Amniotic epithelial cell (primary cell): ENCODE results near the gene FFAR2.

ENCODE experiments used
- DNase-seq: peaks from one replicate; pipeline ENCODE4 v3.0.0-alpha.2; 2010; ENCODE audit warnings: low read depth

The FFAR2 gene

DNA sequence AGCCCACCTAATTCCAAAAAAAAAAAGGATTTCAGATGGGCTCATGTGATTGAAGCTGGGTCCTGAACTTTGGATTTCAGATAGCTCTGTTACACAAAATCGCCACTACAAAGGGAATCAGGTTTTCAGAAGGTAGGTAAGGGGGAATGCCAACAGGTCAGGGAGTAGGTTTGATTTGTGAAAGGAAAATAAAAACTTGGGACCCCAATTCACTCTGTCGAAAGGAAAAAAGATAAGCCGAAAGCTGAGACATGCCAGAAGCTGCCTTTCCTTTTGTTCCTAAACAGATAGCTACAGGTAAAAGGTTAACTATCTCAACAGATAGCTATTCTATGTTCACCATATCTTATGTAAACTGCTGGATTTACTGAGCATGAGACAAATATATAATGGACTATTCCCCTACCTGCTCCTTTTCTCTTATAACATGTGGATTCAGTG is 38.2 kb downstream of the FFAR2 start:
- DNase-seq: no peak

DNA sequence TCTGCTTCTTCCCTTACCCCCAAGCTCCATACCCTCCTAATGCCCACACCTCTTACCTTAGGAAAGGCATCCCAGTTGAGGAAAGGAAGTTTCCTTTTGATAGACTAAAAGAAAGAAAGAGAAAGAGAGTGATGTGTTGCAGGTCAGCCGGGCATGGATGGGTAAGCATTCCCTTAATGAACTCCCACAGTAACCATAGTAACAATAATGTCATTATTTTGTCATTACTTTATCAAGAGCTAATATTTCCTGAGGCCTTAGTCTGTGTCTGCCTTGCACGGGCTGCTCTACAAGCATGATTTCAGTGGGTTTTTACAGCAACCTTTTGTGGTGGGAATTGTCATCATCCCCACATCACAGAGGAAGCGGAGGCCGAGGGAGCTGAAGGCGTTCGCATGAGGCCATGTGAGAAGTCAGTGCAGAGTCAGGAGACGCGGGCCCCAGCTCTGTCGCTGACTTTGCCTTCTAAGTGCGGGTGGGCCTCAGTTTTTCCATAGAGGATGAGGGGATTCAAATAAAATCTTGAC is 39.7 kb downstream of the FFAR2 start:
- no peak for DNase-seq

DNA sequence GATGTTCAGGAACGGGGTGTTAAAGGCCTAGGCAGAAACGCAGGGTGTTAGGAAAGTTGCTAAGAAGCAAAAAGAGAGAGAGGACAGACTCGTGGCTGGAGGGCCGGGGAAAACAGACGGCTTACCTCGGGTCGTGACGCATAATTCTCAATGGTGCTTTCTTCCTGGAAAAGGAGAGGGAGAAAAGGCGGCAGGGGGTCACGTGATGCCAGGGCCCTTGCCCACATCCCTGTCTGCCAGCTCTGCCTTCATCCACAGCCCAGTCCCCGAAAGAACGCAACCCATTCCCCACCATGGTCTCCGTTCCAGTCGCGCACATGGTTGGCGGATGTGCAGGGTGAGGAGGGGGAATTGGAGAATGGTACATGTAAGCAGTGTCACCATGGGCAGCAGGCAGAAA is 40.6 kb downstream of the FFAR2 start:
- DNase-seq: no peak

DNA sequence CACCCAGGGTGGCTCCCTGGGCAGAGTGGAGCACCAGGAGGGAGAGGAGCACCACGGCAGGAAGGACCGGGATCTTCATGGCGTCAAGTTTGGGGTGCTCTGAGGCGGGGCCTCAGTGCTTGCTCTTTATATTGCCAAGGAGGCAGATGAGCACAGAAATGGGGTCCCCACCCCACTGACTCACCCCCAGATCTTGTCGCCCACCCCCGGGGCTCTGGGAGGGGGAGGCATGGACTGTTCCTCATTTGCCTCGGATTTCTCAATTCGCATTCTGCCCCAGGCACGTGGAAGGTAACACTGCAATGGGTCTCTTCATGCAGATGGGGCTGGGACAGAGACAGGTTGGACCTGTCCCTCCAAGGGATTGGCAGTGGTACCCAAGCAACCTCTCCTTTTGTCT is 42.3 kb downstream of the FFAR2 start, which contains the start of gene KRTDAP:
Gene KRTDAP (minus strand): TSS at position 101 of the 400 bp plus-strand sequence. CDS start 22 bp downstream, at position 79.
- no peak for DNase-seq

DNA sequence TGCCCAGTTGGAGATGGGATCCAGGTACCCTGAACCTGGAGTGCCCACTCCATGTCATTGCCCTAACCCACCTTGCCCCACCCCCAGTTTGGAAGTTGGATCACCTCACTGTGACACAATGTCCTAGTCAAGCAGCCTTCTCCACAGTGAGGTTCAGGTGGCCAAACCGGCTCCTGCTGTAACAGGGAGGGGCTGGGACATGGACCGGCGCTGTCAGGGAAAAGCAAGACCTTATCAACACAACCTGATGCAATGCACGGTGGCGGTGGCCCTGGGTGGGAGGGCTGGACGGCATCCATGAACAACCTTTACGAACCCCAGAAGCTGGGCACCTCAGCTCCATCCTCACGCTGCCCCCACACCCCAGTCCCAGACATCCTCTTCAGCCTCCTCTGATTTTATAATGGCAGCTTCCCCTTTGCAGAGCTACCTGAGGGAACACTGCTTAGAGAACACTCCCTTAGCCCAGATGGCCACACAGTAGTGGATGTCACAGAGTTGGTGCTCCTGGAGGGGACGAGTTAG is 43.8 kb downstream of the FFAR2 start:
- DNase-seq: no peak

DNA sequence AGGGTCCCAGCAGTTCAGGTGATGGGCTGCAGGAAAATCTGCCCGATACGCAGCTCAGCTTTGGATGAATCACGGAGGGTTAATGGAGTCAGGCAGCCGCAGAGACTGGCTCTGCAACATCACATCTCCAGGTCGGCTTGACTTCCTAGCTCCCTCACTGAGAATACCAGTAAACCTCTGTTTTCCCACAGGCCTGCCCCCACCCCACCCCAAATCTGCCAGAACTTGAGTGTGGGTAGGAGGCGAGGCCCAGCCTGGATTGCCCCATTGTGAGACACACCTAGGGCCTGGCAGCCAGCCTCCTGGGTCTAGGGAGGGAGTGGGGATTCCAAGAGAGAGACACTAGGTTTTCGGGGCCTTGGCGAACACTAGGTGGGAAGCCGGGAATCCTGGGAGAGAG is 45.9 kb downstream of the FFAR2 start:
- DNase-seq: no peak

DNA sequence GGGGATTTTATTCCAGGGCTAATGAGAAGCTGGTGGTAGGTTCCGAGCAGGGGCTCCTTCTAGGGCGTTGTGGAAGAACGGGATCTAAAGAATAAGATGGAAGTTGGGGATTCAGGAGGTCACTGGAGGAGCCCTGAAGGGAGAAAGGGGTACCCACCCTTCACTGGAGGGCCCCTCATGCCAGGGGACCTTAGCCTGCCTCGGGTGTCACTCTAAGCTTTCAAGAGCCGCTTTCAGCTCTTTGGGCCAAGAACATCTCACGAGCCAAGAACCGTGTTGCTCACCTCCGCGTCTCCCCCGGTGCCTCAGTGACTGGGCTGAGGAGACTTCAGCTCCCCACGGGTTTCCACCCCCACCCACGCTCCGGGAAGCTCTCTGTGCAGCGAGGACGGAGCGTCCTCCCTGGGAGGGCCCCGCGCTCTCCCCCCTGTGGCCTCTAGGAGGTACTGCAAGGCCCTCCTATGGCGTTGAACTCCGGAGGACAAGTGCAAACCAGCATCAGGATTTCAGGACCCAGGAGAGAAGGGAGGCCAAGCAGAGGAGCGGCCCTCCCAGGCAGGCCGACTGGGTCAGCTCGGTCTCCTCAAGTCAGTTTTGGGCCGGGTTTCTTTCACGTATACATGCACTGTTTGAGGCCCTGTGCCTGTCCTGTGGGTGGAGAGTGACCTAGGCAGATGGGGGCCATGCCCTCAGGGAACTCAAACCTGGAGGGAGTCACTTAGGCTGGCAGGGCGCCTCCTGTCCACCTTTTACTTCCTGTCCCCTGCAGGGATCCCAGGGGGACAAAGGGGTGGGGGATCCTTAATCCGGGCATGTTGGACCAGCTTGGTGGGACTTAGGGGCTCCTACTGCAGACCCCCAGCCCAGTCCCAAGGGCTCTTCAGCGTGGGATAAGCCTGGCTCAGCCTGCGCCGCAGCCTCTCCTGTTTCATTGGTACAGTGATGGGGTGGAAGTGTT is 47.3 kb downstream of the FFAR2 start:
- DNase-seq: peak; percentile 55

DNA sequence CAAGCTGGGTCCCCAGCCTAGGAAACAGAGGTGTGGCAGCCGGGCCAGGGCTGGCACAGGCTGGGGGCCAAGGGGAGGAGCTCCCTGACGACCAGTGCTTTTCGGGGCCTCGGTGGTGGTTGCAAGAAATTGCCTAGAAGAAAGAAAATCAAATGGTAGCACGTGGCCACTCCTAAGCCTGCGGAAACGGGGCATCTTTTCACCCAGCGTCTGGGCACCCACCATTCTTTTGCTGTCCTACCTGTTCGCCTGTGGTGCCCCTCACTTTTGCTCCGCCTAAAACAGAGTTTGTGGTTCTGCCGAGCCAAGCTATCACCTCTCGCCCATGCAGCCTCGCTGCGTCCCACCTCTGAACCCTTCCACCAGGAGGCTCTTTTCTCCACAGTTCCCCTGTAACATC is 49.3 kb downstream of the FFAR2 start:
- DNase-seq: no peak

DNA sequence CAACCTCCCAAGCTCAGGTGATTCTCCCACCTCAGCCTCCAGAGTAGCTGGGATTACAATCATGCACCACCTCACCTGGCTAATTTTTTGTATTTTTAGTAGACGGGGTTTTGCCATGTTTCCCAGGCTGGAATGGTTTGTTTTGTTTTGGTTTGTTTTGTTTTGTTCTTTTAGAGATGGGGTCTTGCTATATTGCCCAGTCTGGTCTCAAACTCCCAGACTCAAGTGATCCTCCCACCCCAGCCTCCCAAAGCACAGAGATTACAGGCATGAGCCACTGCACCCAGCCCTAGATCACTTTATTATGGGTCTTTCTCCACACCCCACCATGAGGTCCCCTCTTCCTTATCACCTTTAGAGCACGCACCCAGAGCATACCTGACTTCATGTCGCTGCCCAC is 50.2 kb downstream of the FFAR2 start:
- no peak for DNase-seq

DNA sequence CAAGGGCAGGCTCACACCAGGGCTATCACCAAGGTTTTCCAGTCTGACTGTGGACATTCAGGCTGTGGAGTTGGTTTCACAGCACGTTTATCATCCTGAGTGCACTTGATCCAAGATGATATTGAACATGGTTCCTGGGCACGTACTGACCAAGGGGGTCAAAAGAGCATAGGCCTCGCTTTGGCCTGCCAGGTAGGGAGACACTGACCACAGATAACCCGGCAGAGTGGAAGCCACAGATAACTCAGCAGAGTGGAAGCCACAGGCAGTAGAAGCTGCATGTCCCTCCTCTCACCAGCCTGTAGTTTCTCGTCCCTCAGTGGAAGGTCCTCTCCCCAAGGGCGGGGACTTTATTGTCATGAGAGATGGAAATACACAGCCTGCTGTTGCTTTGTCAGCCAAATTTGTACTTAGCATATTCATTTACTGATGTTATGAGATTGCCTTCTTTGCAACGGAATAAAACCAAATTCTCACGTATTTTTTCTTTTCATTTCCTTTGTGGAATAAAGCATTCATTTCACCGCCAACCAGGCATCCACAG is 51.0 kb downstream of the FFAR2 start:
- no peak for DNase-seq

DNA sequence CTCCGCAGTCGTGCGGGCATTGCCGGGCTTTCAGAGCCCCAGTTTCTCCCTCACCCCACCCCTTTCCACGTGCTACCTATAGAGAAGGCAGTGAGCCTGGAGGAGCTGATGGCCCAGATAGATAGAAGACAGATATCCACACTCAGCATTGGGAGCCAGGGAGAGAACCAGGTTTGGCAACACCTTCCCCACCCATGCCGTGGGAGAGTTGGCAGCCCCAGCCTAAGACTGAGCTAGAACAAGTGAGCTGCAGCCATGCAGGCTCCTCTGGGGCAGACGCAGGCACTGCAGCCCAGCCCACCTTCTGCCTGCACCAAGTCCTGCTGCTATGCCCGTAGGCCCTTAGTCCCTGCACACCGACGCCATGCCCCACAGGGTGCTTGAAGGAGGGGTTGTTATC is 52.6 kb downstream of the FFAR2 start:
- no peak for DNase-seq
